ENCODE measurements around the gene WWTR1.

Gene WWTR1

GRCh38 chr3:149495581-149496125 is 162.2 kb downstream of the WWTR1 start:
- DNase-seq (ENCODE audit: low read depth) = no peak

GRCh38 chr3:149494759-149495580 is 162.9 kb downstream of the WWTR1 start:
- DNase-seq (ENCODE audit: low read depth) = no peak

GRCh38 chr3:149494022-149494758 is 163.6 kb downstream of the WWTR1 start:
- no peak for DNase-seq (ENCODE audit: low read depth)

- DNase-seq (ENCODE audit: low read depth) = no peak
These were observed 164.4 kb downstream of the WWTR1 start for GRCh38 chr3:149493315-149494021.

GRCh38 chr3:149490260-149490971 is 167.4 kb downstream of the WWTR1 start:
- no peak for DNase-seq (ENCODE audit: low read depth)

GRCh38 chr3:149489060-149489690 is 168.7 kb downstream of the WWTR1 start:
- no peak for DNase-seq (ENCODE audit: low read depth)

GRCh38 chr3:149487598-149488197 is 170.1 kb downstream of the WWTR1 start:
- no peak for DNase-seq (ENCODE audit: low read depth)

GRCh38 chr3:149486726-149487125 is 171.1 kb downstream of the WWTR1 start:
- DNase-seq (ENCODE audit: low read depth) = no peak

- DNase-seq (ENCODE audit: low read depth) = no peak
These were observed 176.3 kb downstream of the WWTR1 start for GRCh38 chr3:149481491-149481890.

- DNase-seq (ENCODE audit: low read depth) = no peak
These were observed 176.8 kb downstream of the WWTR1 start for GRCh38 chr3:149481056-149481455.

GRCh38 chr3:149480326-149481017 is 177.4 kb downstream of the WWTR1 start:
- DNase-seq (ENCODE audit: low read depth) = no peak

- no peak for DNase-seq (ENCODE audit: low read depth)
These were observed 178.1 kb downstream of the WWTR1 start for GRCh38 chr3:149479621-149480325.

- no peak for DNase-seq (ENCODE audit: low read depth)
These were observed 181.6 kb downstream of the WWTR1 start for GRCh38 chr3:149476225-149476624.

- no peak for DNase-seq (ENCODE audit: low read depth)
These were observed 182.3 kb downstream of the WWTR1 start for GRCh38 chr3:149475451-149476060.

GRCh38 chr3:149474250-149474817 is 183.5 kb downstream of the WWTR1 start, which contains the start of gene TM4SF4:
Gene TM4SF4, plus strand, starts transcription at chr3:149474697. Its CDS starts 181 bp downstream, at chr3:149474878.
- DNase-seq (ENCODE audit: low read depth) = no peak

GRCh38 chr3:149473357-149474249 is 184.2 kb downstream of the WWTR1 start:
- DNase-seq (ENCODE audit: low read depth) = no peak

- DNase-seq (ENCODE audit: low read depth) = no peak
These were observed 185.6 kb downstream of the WWTR1 start for GRCh38 chr3:149472030-149472797.

Measured in activated T-cell treated with anti-CD3 and anti-CD28 coated beads for 1 hour (primary cell).